ENCODE measurements around the gene MTA1. TPM values are rescaled to one million over a fixed set of nuclear protein-coding genes. Genes with fewer than 3 reads are reported as not detected.

Gene MTA1
- total and polyA plus RNA-seq, 2 experiments from 2014 or later: 110 to 208 TPM

DNA sequence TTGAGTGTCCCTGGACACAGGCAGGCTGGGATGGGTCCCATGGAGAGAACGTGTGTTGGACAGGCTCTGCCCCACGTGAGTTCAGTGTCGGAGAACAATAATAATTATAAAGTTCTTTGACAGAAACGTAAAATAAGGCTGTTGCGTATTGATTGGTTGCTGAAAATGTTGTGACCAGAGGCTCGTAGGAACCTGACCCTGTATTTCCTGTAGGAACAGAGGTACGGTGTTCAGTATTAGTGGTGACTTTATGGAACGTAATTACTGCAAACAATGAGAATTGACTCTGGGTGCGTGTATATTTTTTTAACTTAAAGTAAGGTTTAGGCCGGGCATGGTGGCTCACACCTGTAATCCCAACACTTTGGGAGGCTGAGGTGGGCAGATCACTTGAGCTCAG, 7.8 kb downstream of the MTA1 start:
- Histone ChIP-seq H3K36me3 (no peaks in the 10 kb centered on the region), H3K9me3 (ENCODE audit: low read depth) (no peaks in the 10 kb centered on the region), H3K27me3 (no peaks in the 10 kb centered on the region), H3K4me3 (no peak overlapping the region), H3K27ac (no peak overlapping the region), H3K4me1 (ENCODE audit: low read depth) (no peaks in the 10 kb centered on the region)
- no peak for DNase-seq (ENCODE audit: low read depth in 1 of 2, low spot score in 1 of 2)
- TF ChIP-seq CTCF (IDR thresholded peaks at IDR 0.05; ENCODE audit: low read depth, low read length): no peak

GRCh38 chr14:105427936-105428485, 8.4 kb downstream of the MTA1 start:
- no peak for TF ChIP-seq CTCF (IDR thresholded peaks at IDR 0.05; ENCODE audit: low read depth, low read length)

GRCh38 chr14:105430042-105430441, 10.4 kb downstream of the MTA1 start:
- Histone ChIP-seq H3K27me3 (no peaks in the 10 kb centered on the region), H3K4me3 (no peak overlapping the region), H3K9me3 (ENCODE audit: low read depth) (no peaks in the 10 kb centered on the region), H3K4me1 (ENCODE audit: low read depth) (no peaks in the 10 kb centered on the region), H3K27ac (no peak overlapping the region), H3K36me3 (no peaks in the 10 kb centered on the region)
- no peak for TF ChIP-seq CTCF (IDR thresholded peaks at IDR 0.05; ENCODE audit: low read depth, low read length)
- no peak for DNase-seq (ENCODE audit: low read depth in 1 of 2, low spot score in 1 of 2)

More at GRCh38 chr14:105427936-105428485, 8.4 kb downstream of the MTA1 start:
- Histone ChIP-seq H3K4me1 (ENCODE audit: low read depth) (no peaks in the 10 kb centered on the region), H3K27ac (no peak overlapping the region), H3K9me3 (ENCODE audit: low read depth) (no peaks in the 10 kb centered on the region), H3K4me3 (no peak overlapping the region), H3K27me3 (no peaks in the 10 kb centered on the region), H3K36me3 (no peaks in the 10 kb centered on the region)
- no peak for DNase-seq (ENCODE audit: low read depth in 1 of 2, low spot score in 1 of 2)

DNA sequence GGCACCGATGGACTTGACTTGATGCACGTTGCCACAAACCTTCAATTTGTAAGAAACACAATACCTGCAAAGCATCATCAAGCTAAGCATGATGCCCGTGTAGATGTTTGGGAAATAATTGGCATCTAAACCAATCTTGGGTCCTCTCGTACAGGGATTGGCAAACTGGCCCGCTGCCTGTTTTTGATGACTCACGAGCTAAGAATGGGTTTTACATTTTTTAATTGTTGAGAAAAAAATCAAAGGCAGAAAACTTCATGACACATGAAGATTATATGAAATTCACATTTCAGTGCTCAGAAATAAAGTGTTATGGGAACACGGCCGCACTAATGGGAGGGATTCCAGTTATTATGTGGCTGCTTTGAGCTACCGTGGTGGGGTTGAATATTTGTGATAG, 10.9 kb downstream of the MTA1 start:
- no peak for TF ChIP-seq CTCF (IDR thresholded peaks at IDR 0.05; ENCODE audit: low read depth, low read length)
- H3K9me3 ChIP-seq (ENCODE audit: low read depth): no peaks in the 10 kb centered on the region
- H3K27ac ChIP-seq: no peak overlapping the region

GRCh38 chr14:105431256-105431655, 11.6 kb downstream of the MTA1 start:
- DNase-seq (ENCODE audit: low read depth in 1 of 2, low spot score in 1 of 2): no peak
- Histone ChIP-seq H3K27me3 (no peaks in the 10 kb centered on the region), H3K9me3 (ENCODE audit: low read depth) (no peaks in the 10 kb centered on the region), H3K36me3 (no peaks in the 10 kb centered on the region), H3K4me1 (ENCODE audit: low read depth) (no peaks in the 10 kb centered on the region), H3K4me3 (no peak overlapping the region), H3K27ac (no peak overlapping the region)
- no peak for TF ChIP-seq CTCF (IDR thresholded peaks at IDR 0.05; ENCODE audit: low read depth, low read length)

More for the DNA sequence above, 10.9 kb downstream of the MTA1 start:
- Histone ChIP-seq H3K4me1 (ENCODE audit: low read depth) (no peaks in the 10 kb centered on the region), H3K36me3 (no peaks in the 10 kb centered on the region), H3K4me3 (no peak overlapping the region), H3K27me3 (no peaks in the 10 kb centered on the region)
- DNase-seq (ENCODE audit: low read depth in 1 of 2, low spot score in 1 of 2): peak in 1 of 2 donors; percentile 79

Data from cardiac muscle cell (in vitro differentiated cells and primary cell).